PC-9 (cell line): ENCODE data around the gene NASP. TPM values are rescaled to one million over a fixed set of nuclear protein-coding genes. Genes with fewer than 3 reads are reported as not detected.

ENCODE experiments used
- BruUV-seq: library from RNA; stranded (reverse); fragments of 400-500 nt; replicated peaks from 2 replicates; lab custom pipeline; 2021; lab: Mats Ljungman, UMichigan
- CTCF ChIA-PET: fragments of 300-600 bp; sonication (Branson Sonifier 250); formaldehyde crosslinking; loops from one replicate; lab custom pipeline; 2022; ENCODE audit warnings: antibody characterized with exemption; lab: Charles Lee
- POLR2A ChIA-PET: fragments of 300-600 bp; sonication (Branson Sonifier 250); formaldehyde crosslinking; loops from one replicate; lab custom pipeline; 2022; ENCODE audit warnings: antibody characterized with exemption; ENCODE audit not compliant: unreplicated experiment; lab: Charles Lee
- DNase-seq, 2 experiments: peaks; one replicate each; pipeline versions ENCODE4 v3.0.0 to v3.0.0-alpha.2; 2015 to 2022; ENCODE audit warnings: mixed read lengths in 1 of 2
- H2AFZ ChIP-seq: fragments of 200-600 bp; sonication (generic); 2 replicates; pipeline ENCODE4 v1.8.1; 2017; ENCODE audit warnings: antibody characterized with exemption
- H3F3A ChIP-seq: fragments of 200-600 bp; sonication (generic); 2 replicates; pipeline ENCODE4 v1.8.1; 2017; ENCODE audit warnings: antibody characterized with exemption, mild to moderate bottlenecking, low read depth; ENCODE audit not compliant: insufficient read depth
- H3K27ac ChIP-seq: fragments of 200-600 bp; sonication (generic); 2 replicates; pipeline ENCODE4 v1.6.1; 2016; ENCODE audit warnings: mixed run types
- H3K27me3 ChIP-seq: fragments of 200-600 bp; sonication (generic); 2 replicates; pipeline ENCODE4 v1.6.1; 2016; ENCODE audit warnings: low read depth, mixed run types; ENCODE audit not compliant: insufficient read depth
- H3K36me3 ChIP-seq: fragments of 200-600 bp; sonication (generic); 2 replicates; pipeline ENCODE4 v1.6.1; 2016; ENCODE audit warnings: low read depth, mixed run types
- H3K4me1 ChIP-seq: fragments of 200-600 bp; sonication (generic); replicated peaks from 2 replicates; pipeline ENCODE4 v1.6.1; 2016; ENCODE audit warnings: mixed run types; ENCODE audit not compliant: insufficient read depth
- H3K4me2 ChIP-seq: fragments of 200-600 bp; sonication (generic); 2 replicates; pipeline ENCODE4 v1.6.1; 2017; ENCODE audit warnings: mixed run types
- H3K4me3 ChIP-seq: fragments of 200-600 bp; sonication (generic); 2 replicates; pipeline ENCODE4 v1.6.1; 2016; ENCODE audit warnings: mixed run types
- H3K79me2 ChIP-seq: fragments of 200-600 bp; sonication (generic); 2 replicates; pipeline ENCODE4 v1.6.1; 2017; ENCODE audit warnings: low read depth, mixed run types
- H3K9me2 ChIP-seq: fragments of 200-600 bp; sonication (generic); 2 replicates; pipeline ENCODE4 v1.8.1; 2017; ENCODE audit warnings: mild to moderate bottlenecking; ENCODE audit not compliant: insufficient read depth
- H3K9me3 ChIP-seq: fragments of 200-600 bp; sonication (generic); 2 replicates; pipeline ENCODE4 v1.8.1; 2016; ENCODE audit warnings: low read depth; ENCODE audit not compliant: insufficient read depth
- H4K20me1 ChIP-seq: fragments of 200-600 bp; sonication (generic); 2 replicates; pipeline ENCODE4 v1.8.1; 2017; ENCODE audit not compliant: insufficient read depth
- CTCF ChIP-seq: fragments of 200-600 bp; sonication (generic); conservative IDR thresholded peaks from 2 replicates; pipeline ENCODE4 v1.6.1; 2017; ENCODE audit warnings: mixed run types, antibody characterized with exemption, mild to moderate bottlenecking, moderate library complexity
- EZH2 ChIP-seq: fragments of 200-600 bp; sonication (generic); IDR thresholded peaks from 2 replicates; pipeline ENCODE4 v1.8.0; 2017; ENCODE audit warnings: antibody characterized with exemption, low read depth
- intact Hi-C: fragments of 100-400 bp; cut with micrococcal nuclease; formaldehyde crosslinking; loops from one replicate; pipeline ENCODE4 v1.10.0; 2022; ENCODE audit not compliant: unreplicated experiment
- total RNA-seq: library from RNA; stranded (reverse); gene quantifications from 2 replicates; pipeline ENCODE4 v1.2.3, GENCODE V29; 2021

Gene NASP
- total RNA-seq, 1 experiment from 2014 or later = 221 TPM

GRCh38 chr1:45617618-45618017, 33.8 kb downstream of the NASP start:
- CTCF ChIA-PET = no interaction called here
- no peaks in the 10 kb centered on the region for H3K79me2 ChIP-seq
- H3K4me3 ChIP-seq = no peak overlapping the region
- no peak overlapping the region for H2AFZ ChIP-seq
- no peak overlapping the region for H3K4me2 ChIP-seq
- TF ChIP-seq EZH2 (no peak), CTCF (no peak)
- no peaks in the 10 kb centered on the region for H3K27me3 ChIP-seq
- POLR2A ChIA-PET = no interaction called here
- DNase-seq = no peak
- H4K20me1 ChIP-seq = no peaks in the 10 kb centered on the region
- BruUV-seq = no TSS peak
- H3K9me3 ChIP-seq = no peaks in the 10 kb centered on the region
- H3K4me1 ChIP-seq = no peaks in the 10 kb centered on the region
- H3K36me3 ChIP-seq = peaks cover 35% of the 10 kb centered on the region
- H3F3A ChIP-seq = peaks cover 61% of the 10 kb centered on the region
- intact Hi-C loops = no loop called here
- no peak overlapping the region for H3K27ac ChIP-seq
- H3K9me2 ChIP-seq = no peaks in the 10 kb centered on the region

- TF ChIP-seq CTCF (no peak), EZH2 (no peak)
- no TSS peak for BruUV-seq
- POLR2A ChIA-PET = no interaction called here
Measured at GRCh38 chr1:45619149-45619921, 35.5 kb downstream of the NASP start.

GRCh38 chr1:45620588-45621500, 37.0 kb downstream of the NASP start:
- intact Hi-C loops = no loop called here
- H3K4me2 ChIP-seq = no peak overlapping the region
- H3F3A ChIP-seq = peaks cover 56% of the 10 kb centered on the region; the same call in 1 of the 2 replicates
- no peaks in the 10 kb centered on the region for H3K4me1 ChIP-seq
- no peaks in the 10 kb centered on the region for H3K79me2 ChIP-seq
- H3K27me3 ChIP-seq = no peaks in the 10 kb centered on the region
- ChIA-PET CTCF (no interaction called here), POLR2A (no interaction called here)
- no peak overlapping the region for H2AFZ ChIP-seq
- H3K27ac ChIP-seq = no peak overlapping the region
- no peak for TF ChIP-seq CTCF
- BruUV-seq = no TSS peak
- DNase-seq = no peak
- H3K4me3 ChIP-seq = no peak overlapping the region
- peaks cover 13% of the 10 kb centered on the region for H3K36me3 ChIP-seq
- no peaks in the 10 kb centered on the region for H4K20me1 ChIP-seq
- no peaks in the 10 kb centered on the region for H3K9me3 ChIP-seq
- H3K9me2 ChIP-seq = no peaks in the 10 kb centered on the region

More at GRCh38 chr1:45619149-45619921, 35.5 kb downstream of the NASP start:
- intact Hi-C loops = no loop called here
- H3K27ac ChIP-seq = no peak overlapping the region
- no peaks in the 10 kb centered on the region for H3K79me2 ChIP-seq
- peaks cover 28% of the 10 kb centered on the region for H3K36me3 ChIP-seq
- CTCF ChIA-PET = no interaction called here
- peaks cover 63% of the 10 kb centered on the region for H3F3A ChIP-seq
- no peak overlapping the region for H2AFZ ChIP-seq
- H3K27me3 ChIP-seq = no peaks in the 10 kb centered on the region
- H3K4me1 ChIP-seq = no peaks in the 10 kb centered on the region
- no peaks in the 10 kb centered on the region for H3K9me2 ChIP-seq
- H3K9me3 ChIP-seq = no peaks in the 10 kb centered on the region
- no peak overlapping the region for H3K4me2 ChIP-seq
- H3K4me3 ChIP-seq = no peak overlapping the region
- no peak for DNase-seq
- H4K20me1 ChIP-seq = no peaks in the 10 kb centered on the region
